GM12878 (cell line): ENCODE results near the gene UROC1. TPM values are rescaled to one million over a fixed set of nuclear protein-coding genes. Genes with fewer than 3 reads are reported as not detected.

Experiments used
- ATAC-seq: fragments of 200-7000 bp; cut with Tn5 transposase; 3 replicates; pipeline ENCODE4 v1.9.1; 2020; ENCODE audit warnings: mild to moderate bottlenecking, moderate library complexity
- BruUV-seq: library from RNA; stranded (reverse); fragments of 400-500 nt; replicated peaks from 2 replicates; lab custom pipeline; 2021; lab: Mats Ljungman, UMichigan
- CTCF ChIA-PET: fragments of 300-600 bp; sonication (Branson Sonifier 250); formaldehyde crosslinking; extraction: SDS; loops from one replicate; lab custom pipeline; 2021; ENCODE audit warnings: inconsistent platforms; lab: Yijun Ruan, JAX
- POLR2A ChIA-PET: fragments of 350-600 bp; formaldehyde crosslinking; extraction: SDS; loops from one replicate; lab custom pipeline; 2021; ENCODE audit warnings: inconsistent platforms; lab: Charles Lee
- RAD21 ChIA-PET: fragments of 300-600 bp; sonication (Branson Sonifier 250); formaldehyde crosslinking; loops from one replicate; lab custom pipeline; 2023; ENCODE audit warnings: antibody characterized with exemption; ENCODE audit not compliant: unreplicated experiment; lab: Charles Lee
- SMC1A ChIA-PET: fragments of 300-600 bp; sonication (Branson Sonifier 250); formaldehyde crosslinking; loops from one replicate; lab custom pipeline; 2023; ENCODE audit not compliant: unreplicated experiment, uncharacterized antibody; lab: Charles Lee
- DNase-seq: peaks from one replicate; pipeline ENCODE4 v3.0.0-alpha.2; 2011; ENCODE audit warnings: low read depth, low spot score
- FAIRE-seq: peaks from 3 replicates; lab custom pipeline; 2011; peaks lifted over from hg19 to GRCh38; lab: Jason Lieb, UNC
- H2AFZ ChIP-seq: 2 replicates; pipeline ENCODE4 v1.6.0; 2011; ENCODE audit warnings: low read depth, low read length, control low read depth; ENCODE audit not compliant: control insufficient read depth
- H3K27ac ChIP-seq: 2 replicates; pipeline ENCODE4 v1.5.1; 2011; ENCODE audit warnings: control low read depth; ENCODE audit not compliant: control insufficient read depth, insufficient read depth
- H3K27me3 ChIP-seq, 2 experiments: replicated peaks in 1 of 2; 2 replicates each; pipeline versions ENCODE4 v1.6.0 to v1.6.1; 2011; ENCODE audit warnings: low read length in 1 of 2; ENCODE audit not compliant: control insufficient read depth in 2 of 2, insufficient read depth in 2 of 2
- H3K36me3 ChIP-seq, 2 experiments: 2 replicates each; pipeline ENCODE4 v1.5.1; 2011; ENCODE audit warnings: low read length in 1 of 2; ENCODE audit not compliant: control insufficient read depth in 2 of 2, insufficient read depth in 2 of 2
- H3K4me1 ChIP-seq: 2 replicates; pipeline ENCODE4 v1.6.1; 2011; ENCODE audit warnings: mild to moderate bottlenecking, low read length, moderate library complexity, mixed read lengths; ENCODE audit not compliant: control insufficient read depth, insufficient read depth
- H3K4me2 ChIP-seq: 2 replicates; pipeline ENCODE4 v1.6.0; 2011; ENCODE audit warnings: control low read depth; ENCODE audit not compliant: control insufficient read depth, insufficient read depth
- H3K4me3 ChIP-seq: fragments of 200-600 bp; sonication (generic); 2 replicates; pipeline ENCODE4 v1.5.1; 2016
- H3K79me2 ChIP-seq: 2 replicates; pipeline ENCODE4 v1.6.0; 2011; ENCODE audit warnings: low read length; ENCODE audit not compliant: control insufficient read depth, insufficient read depth
- H3K9ac ChIP-seq: 2 replicates; pipeline ENCODE4 v1.8.0; 2011; ENCODE audit warnings: low read length, control low read depth, mixed read lengths; ENCODE audit not compliant: control insufficient read depth, insufficient read depth
- H3K9me3 ChIP-seq: replicated peaks from 3 replicates; pipeline ENCODE4 v1.5.1; 2011; ENCODE audit warnings: mild to moderate bottlenecking, low read length; ENCODE audit not compliant: control insufficient read depth, insufficient read depth
- H4K20me1 ChIP-seq: 2 replicates; pipeline ENCODE4 v1.6.0; 2011; ENCODE audit not compliant: control insufficient read depth, insufficient read depth
- NFYA ChIP-seq: IDR thresholded peaks from 2 replicates; pipeline ENCODE4 v1.6.1; 2011; ENCODE audit warnings: low read depth, mild to moderate bottlenecking, low read length, improper control_type of control experiment, borderline replicate concordance
- NFYB ChIP-seq: IDR thresholded peaks from 2 replicates; pipeline ENCODE4 v1.6.1; 2011; ENCODE audit warnings: low read depth, mild to moderate bottlenecking, low read length, improper control_type of control experiment, moderate library complexity; ENCODE audit not compliant: insufficient read depth
- SPI1 ChIP-seq: IDR thresholded peaks from 2 replicates; pipeline ENCODE4 v1.6.1; 2011; ENCODE audit warnings: low read depth, mild to moderate bottlenecking, low read length, moderate library complexity, borderline replicate concordance; ENCODE audit not compliant: insufficient read depth
- TBL1XR1 ChIP-seq: IDR thresholded peaks from 2 replicates; pipeline ENCODE4 v1.6.1; 2012; ENCODE audit warnings: low read depth, low read length, improper control_type of control experiment
- ZBED1 ChIP-seq: IDR thresholded peaks from 2 replicates; pipeline ENCODE4 v1.6.1; 2016; ENCODE audit warnings: borderline replicate concordance
- WGBS: methylation state at CpG from one replicate; pipeline ENCODE4 v1.1.6; 2016; ENCODE audit warnings: low lambda C conversion rate; ENCODE audit not compliant: insufficient replicate concordance, insufficient coverage; ENCODE audit errors: missing lambda C conversion rate; 5-methylcytosine and 5-hydroxymethylcytosine counted together
- in situ Hi-C: fragments of 300-500 bp; cut with MboI; formaldehyde crosslinking; loops from 9 replicates; pipeline ENCODE4 v1.14.3; 2018; ENCODE audit warnings: mixed read lengths
- intact Hi-C: fragments of 100-400 bp; cut with micrococcal nuclease; formaldehyde crosslinking; loops from one replicate; pipeline ENCODE4 v1.14.2; 2022; ENCODE audit not compliant: unreplicated experiment
- polyA plus RNA-seq, 11 experiments: library from polyadenylated mRNA; depleted of rRNA in 4 of 11; unstranded in 6 of 11; stranded (reverse) in 5 of 11; fragments of >200 nt; fragmentation: Nextera tagmentation in 4 of 11; fragmentation: Illumina TruSeq in 1 of 11; extraction: Ambion mirVana in 4 of 11; extraction: Trizol in 1 of 11; gene quantifications; 1 replicate in 1 of 11; 2 replicates in 10 of 11; pipeline versions ENCODE4 v1.2.1 to v1.2.3, GENCODE V29; 2011 to 2016; ENCODE audit warnings: inconsistent platforms in 2 of 11, missing spikeins in 2 of 11, low read depth in 1 of 11
- total RNA-seq, 4 experiments: library from RNA; depleted of rRNA in 3 of 4; stranded (reverse); fragments of >200 nt in 3 of 4; fragmentation: Illumina TruSeq in 1 of 4; extraction: Trizol in 1 of 4; gene quantifications; 2 replicates each; pipeline versions ENCODE4 v1.2.1 to v1.2.3, GENCODE V29; 2013 to 2021
- TF ChIP-seq, protein P1 (sequence below): fragments of 450-650 bp; IDR thresholded peaks from 2 replicates; pipeline ENCODE4 v1.6.1; 2018; ENCODE audit warnings: borderline replicate concordance, mild to moderate bottlenecking; ENCODE audit not compliant: partially characterized antibody
- TF ChIP-seq, protein P2 (sequence below): IDR thresholded peaks from 2 replicates; pipeline ENCODE4 v1.6.1; 2012; ENCODE audit warnings: improper control_type of control experiment, low read depth, low read length; ENCODE audit not compliant: insufficient replicate concordance

UROC1 gene
- total and polyA plus RNA-seq, 10 of the 15 experiments (the other 5 are each of a cell fraction or from before 2014, with no cell fraction given), result 0.04 TPM; not detected in 9

DNA sequence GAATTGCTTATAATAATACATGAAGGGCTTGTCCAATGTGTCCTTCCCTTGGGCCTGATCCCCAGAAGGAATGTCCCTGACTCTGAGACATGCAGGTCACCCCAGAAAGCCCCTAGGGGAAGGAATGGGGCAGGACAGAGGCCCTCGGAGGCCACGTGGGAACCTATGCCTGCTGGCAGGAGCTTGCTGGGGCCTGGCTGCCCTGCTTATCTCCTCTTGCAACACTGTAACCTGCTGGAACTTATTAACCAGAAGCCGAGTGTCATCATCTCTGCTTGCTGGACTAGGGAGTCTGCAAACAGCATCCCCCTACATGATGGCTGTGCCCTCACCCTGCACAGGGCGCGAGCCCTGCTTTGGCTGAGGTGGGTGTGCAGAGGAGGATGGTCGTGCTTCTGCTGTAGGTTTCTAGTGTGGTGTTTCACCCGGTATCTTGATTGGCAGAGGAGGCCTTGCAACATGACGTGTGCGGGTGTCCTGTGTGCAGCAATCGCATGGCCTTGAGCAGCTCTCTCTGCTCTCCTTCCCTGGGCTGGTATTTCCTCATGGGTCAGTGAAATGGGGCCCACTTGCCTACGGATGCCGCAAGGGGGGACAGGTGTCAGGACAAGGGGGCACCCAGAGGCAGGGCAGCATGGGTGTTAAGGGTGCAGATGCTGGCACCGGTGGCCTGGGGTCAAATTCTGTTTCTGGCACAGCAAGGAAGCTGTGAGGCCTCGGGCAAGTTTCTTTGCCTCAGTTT is 11.4 kb upstream of the UROC1 start:
- no peak overlapping the region for H3K9ac ChIP-seq
- POLR2A ChIA-PET, result no interaction called here
- no peak for FAIRE-seq
- WGBS, result 41% methylated on average over 14 of the region's 14 CpGs
- no peak overlapping the region for H3K4me2 ChIP-seq
- TF ChIP-seq ZBED1, result no peak
- TF ChIP-seq, protein P1, sequence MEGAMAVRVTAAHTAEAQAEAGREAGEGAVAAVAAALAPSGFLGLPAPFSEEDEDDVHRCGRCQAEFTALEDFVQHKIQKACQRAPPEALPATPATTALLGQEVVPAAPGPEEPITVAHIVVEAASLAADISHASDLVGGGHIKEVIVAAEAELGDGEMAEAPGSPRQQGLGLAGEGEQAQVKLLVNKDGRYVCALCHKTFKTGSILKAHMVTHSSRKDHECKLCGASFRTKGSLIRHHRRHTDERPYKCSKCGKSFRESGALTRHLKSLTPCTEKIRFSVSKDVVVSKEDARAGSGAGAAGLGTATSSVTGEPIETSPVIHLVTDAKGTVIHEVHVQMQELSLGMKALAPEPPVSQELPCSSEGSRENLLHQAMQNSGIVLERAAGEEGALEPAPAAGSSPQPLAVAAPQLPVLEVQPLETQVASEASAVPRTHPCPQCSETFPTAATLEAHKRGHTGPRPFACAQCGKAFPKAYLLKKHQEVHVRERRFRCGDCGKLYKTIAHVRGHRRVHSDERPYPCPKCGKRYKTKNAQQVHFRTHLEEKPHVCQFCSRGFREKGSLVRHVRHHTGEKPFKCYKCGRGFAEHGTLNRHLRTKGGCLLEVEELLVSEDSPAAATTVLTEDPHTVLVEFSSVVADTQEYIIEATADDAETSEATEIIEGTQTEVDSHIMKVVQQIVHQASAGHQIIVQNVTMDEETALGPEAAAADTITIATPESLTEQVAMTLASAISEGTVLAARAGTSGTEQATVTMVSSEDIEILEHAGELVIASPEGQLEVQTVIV, result no peak
- TF ChIP-seq, protein P2, sequence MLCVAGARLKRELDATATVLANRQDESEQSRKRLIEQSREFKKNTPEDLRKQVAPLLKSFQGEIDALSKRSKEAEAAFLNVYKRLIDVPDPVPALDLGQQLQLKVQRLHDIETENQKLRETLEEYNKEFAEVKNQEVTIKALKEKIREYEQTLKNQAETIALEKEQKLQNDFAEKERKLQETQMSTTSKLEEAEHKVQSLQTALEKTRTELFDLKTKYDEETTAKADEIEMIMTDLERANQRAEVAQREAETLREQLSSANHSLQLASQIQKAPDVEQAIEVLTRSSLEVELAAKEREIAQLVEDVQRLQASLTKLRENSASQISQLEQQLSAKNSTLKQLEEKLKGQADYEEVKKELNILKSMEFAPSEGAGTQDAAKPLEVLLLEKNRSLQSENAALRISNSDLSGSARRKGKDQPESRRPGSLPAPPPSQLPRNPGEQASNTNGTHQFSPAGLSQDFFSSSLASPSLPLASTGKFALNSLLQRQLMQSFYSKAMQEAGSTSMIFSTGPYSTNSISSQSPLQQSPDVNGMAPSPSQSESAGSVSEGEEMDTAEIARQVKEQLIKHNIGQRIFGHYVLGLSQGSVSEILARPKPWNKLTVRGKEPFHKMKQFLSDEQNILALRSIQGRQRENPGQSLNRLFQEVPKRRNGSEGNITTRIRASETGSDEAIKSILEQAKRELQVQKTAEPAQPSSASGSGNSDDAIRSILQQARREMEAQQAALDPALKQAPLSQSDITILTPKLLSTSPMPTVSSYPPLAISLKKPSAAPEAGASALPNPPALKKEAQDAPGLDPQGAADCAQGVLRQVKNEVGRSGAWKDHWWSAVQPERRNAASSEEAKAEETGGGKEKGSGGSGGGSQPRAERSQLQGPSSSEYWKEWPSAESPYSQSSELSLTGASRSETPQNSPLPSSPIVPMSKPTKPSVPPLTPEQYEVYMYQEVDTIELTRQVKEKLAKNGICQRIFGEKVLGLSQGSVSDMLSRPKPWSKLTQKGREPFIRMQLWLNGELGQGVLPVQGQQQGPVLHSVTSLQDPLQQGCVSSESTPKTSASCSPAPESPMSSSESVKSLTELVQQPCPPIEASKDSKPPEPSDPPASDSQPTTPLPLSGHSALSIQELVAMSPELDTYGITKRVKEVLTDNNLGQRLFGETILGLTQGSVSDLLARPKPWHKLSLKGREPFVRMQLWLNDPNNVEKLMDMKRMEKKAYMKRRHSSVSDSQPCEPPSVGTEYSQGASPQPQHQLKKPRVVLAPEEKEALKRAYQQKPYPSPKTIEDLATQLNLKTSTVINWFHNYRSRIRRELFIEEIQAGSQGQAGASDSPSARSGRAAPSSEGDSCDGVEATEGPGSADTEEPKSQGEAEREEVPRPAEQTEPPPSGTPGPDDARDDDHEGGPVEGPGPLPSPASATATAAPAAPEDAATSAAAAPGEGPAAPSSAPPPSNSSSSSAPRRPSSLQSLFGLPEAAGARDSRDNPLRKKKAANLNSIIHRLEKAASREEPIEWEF, result no peak
- TF ChIP-seq TBL1XR1, result no peak
- TF ChIP-seq SPI1, result no peak
- TF ChIP-seq NFYA, result no peak
- no peak for TF ChIP-seq NFYB
- BruUV-seq, result no TSS peak
- H2AFZ ChIP-seq, result no peak overlapping the region; the same call in 1 of the 2 replicates
- no peaks in the 10 kb centered on the region for H3K4me1 ChIP-seq
- RAD21 ChIA-PET, result no interaction called here
- in situ Hi-C loops (no loop called here), intact Hi-C loops (no loop called here)
- no peaks in the 10 kb centered on the region for H3K27me3 ChIP-seq
- H3K4me3 ChIP-seq, result no peak overlapping the region
- CTCF ChIA-PET, result no interaction called here
- ATAC-seq, result no peak
- no peaks in the 10 kb centered on the region for H3K36me3 ChIP-seq
- H3K79me2 ChIP-seq, result no peaks in the 10 kb centered on the region
- no peak overlapping the region for H3K27ac ChIP-seq
- no peaks in the 10 kb centered on the region for H3K9me3 ChIP-seq
- H4K20me1 ChIP-seq, result no peaks in the 10 kb centered on the region
- SMC1A ChIA-PET, result no interaction called here
- DNase-seq, result no peak
